Osteocyte (in vitro differentiated cells): ENCODE measurements around the gene ROCK2. TPM values are rescaled to one million over a fixed set of nuclear protein-coding genes. Genes with fewer than 3 reads are reported as not detected.

Experiments
- DNase-seq: peaks from one replicate; pipeline ENCODE4 v3.0.0; 2021; ENCODE audit warnings: mixed read lengths; ENCODE audit not compliant: unreplicated experiment; ENCODE audit errors: extremely low spot score
- H3K27ac Mint-ChIP-seq: one replicate; pipeline ENCODE4 v1.8.0; 2021; ENCODE audit warnings: mild to moderate bottlenecking, mixed read lengths; ENCODE audit not compliant: unreplicated experiment
- H3K27me3 Mint-ChIP-seq: one replicate; pipeline ENCODE4 v1.8.0; 2021; ENCODE audit warnings: mixed read lengths; ENCODE audit not compliant: unreplicated experiment
- H3K36me3 Mint-ChIP-seq: one replicate; pipeline ENCODE4 v1.8.0; 2021; ENCODE audit warnings: mixed read lengths; ENCODE audit not compliant: unreplicated experiment
- H3K4me1 Mint-ChIP-seq: one replicate; pipeline ENCODE4 v1.8.0; 2021; ENCODE audit warnings: mixed read lengths; ENCODE audit not compliant: unreplicated experiment
- H3K4me3 Mint-ChIP-seq: one replicate; pipeline ENCODE4 v1.8.0; 2021; ENCODE audit warnings: mild to moderate bottlenecking, moderate library complexity, mixed read lengths; ENCODE audit not compliant: unreplicated experiment
- H3K9me3 Mint-ChIP-seq: one replicate; pipeline ENCODE4 v1.8.0; 2021; ENCODE audit warnings: mixed read lengths; ENCODE audit not compliant: unreplicated experiment
- CTCF ChIP-seq: fragments of 200-600 bp; sonication (generic); IDR thresholded peaks from 2 replicates; pipeline ENCODE4 v1.5.0; 2021; ENCODE audit warnings: antibody characterized with exemption, mild to moderate bottlenecking, moderate library complexity
- total RNA-seq: library from RNA; stranded (reverse); gene quantifications from 2 replicates; pipeline ENCODE4 v1.2.1, GENCODE V29; 2021

The ROCK2 gene
- total RNA-seq, 1 donor from 2014 or later, result 56.4 TPM

GRCh38 chr2:11147263-11147662, 197.2 kb downstream of the ROCK2 start:
- Mint-ChIP-seq H3K9me3 (no peaks in the 10 kb centered on the region), H3K36me3 (no peaks in the 10 kb centered on the region), H3K27ac (no peak overlapping the region), H3K4me3 (no peak overlapping the region), H3K27me3 (peaks cover 8% of the 10 kb centered on the region), H3K4me1 (peaks cover 4% of the 10 kb centered on the region)
- TF ChIP-seq CTCF, result no peak
- DNase-seq, result no peak

- H3K4me3 Mint-ChIP-seq, result no peak overlapping the region
- no peak overlapping the region for H3K27ac Mint-ChIP-seq
- no peak for DNase-seq
- TF ChIP-seq CTCF, result no peak
- H3K9me3 Mint-ChIP-seq, result no peaks in the 10 kb centered on the region
- peaks cover 8% of the 10 kb centered on the region for H3K4me1 Mint-ChIP-seq
- H3K27me3 Mint-ChIP-seq, result peaks cover 8% of the 10 kb centered on the region
- H3K36me3 Mint-ChIP-seq, result no peaks in the 10 kb centered on the region
Observed at GRCh38 chr2:11146076-11146475, 198.4 kb downstream of the ROCK2 start.

- Mint-ChIP-seq H3K36me3 (no peaks in the 10 kb centered on the region), H3K27ac (no peak overlapping the region), H3K4me1 (peaks cover 14% of the 10 kb centered on the region), H3K4me3 (no peak overlapping the region), H3K27me3 (peaks cover 8% of the 10 kb centered on the region), H3K9me3 (no peaks in the 10 kb centered on the region)
- no peak for DNase-seq
- no peak for TF ChIP-seq CTCF
Observed at GRCh38 chr2:11145350-11145749, 199.1 kb downstream of the ROCK2 start.

GRCh38 chr2:11144738-11145079, 199.7 kb downstream of the ROCK2 start:
- Mint-ChIP-seq H3K4me3 (no peak overlapping the region), H3K27ac (no peak overlapping the region), H3K9me3 (no peaks in the 10 kb centered on the region), H3K36me3 (no peaks in the 10 kb centered on the region), H3K4me1 (peaks cover 15% of the 10 kb centered on the region), H3K27me3 (peaks cover 8% of the 10 kb centered on the region)
- TF ChIP-seq CTCF, result no peak
- DNase-seq, result no peak

GRCh38 chr2:11144077-11144737, 200.2 kb downstream of the ROCK2 start:
- Mint-ChIP-seq H3K36me3 (no peaks in the 10 kb centered on the region), H3K4me3 (no peak overlapping the region)
- TF ChIP-seq CTCF, result no peak

More at GRCh38 chr2:11144077-11144737, 200.2 kb downstream of the ROCK2 start:
- H3K9me3 Mint-ChIP-seq, result no peaks in the 10 kb centered on the region
- H3K27ac Mint-ChIP-seq, result no peak overlapping the region
- H3K4me1 Mint-ChIP-seq, result peaks cover 15% of the 10 kb centered on the region
- no peak for DNase-seq
- H3K27me3 Mint-ChIP-seq, result peaks cover 8% of the 10 kb centered on the region
